Ecto neural progenitor cell (in vitro differentiated cells): Measurements from ENCODE around the gene FTO.

Experiments
- DNase-seq: peaks from one replicate; pipeline ENCODE4 v3.0.0-alpha.2; 2018; ENCODE audit warnings: low spot score

FTO gene

DNA sequence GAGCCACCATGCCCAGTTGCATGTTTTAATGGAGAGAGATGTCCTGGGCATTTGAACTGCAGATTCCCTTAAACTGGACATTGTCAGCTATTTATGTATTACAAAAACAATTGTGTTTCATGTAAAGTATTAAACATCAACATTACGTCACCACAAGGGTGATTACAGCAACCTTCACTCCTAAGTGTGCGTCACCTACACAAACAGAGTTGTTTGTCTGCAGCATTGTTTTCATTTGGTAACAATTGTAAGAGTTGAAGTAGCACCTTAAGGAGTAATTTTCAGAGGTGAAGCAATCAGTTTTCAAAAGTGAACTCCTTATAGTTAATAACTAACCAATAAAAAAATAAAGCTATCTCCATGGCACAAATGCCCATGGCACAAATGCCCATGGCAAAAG lies 311.2 kb downstream of the FTO start:
- DNase-seq = no peak

DNA sequence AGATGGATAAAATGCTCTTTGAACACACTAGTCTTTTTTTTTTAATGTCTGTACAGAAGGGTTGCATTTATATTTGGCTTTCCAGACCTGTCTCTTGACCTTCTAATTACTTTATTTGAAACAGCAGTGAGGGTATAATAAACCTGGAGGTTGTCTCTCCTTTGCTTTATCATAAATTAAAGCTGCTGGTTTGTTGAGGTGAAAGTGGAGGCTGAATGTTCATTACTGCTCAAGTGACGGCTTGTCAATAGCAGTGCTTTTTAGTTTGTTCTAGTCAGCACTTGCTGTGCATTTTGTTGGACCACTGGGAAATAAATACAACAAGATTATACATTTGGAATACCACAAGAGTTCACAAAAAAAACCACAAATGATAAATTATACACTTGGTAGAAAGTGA lies 318.4 kb downstream of the FTO start:
- no peak for DNase-seq

DNA sequence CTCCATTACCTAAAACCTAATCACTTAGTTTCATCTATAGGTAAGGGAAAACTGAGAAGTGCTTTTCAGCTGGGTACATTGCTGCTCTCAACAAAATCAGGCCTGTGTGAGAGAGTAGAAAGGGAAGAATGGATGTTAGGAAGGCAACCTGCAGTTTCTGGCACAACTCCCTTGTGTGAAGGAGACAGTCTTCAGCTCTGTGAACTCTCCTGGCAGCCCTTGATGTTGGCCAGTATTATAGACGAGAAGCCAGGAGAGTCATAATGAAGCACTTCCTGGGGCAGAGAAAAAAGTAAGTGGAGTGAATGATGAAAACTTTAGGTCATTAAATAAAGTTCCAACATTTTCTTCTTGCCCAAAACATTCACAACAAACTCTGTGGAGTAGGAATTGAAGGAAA lies 322.5 kb downstream of the FTO start:
- no peak for DNase-seq

DNA sequence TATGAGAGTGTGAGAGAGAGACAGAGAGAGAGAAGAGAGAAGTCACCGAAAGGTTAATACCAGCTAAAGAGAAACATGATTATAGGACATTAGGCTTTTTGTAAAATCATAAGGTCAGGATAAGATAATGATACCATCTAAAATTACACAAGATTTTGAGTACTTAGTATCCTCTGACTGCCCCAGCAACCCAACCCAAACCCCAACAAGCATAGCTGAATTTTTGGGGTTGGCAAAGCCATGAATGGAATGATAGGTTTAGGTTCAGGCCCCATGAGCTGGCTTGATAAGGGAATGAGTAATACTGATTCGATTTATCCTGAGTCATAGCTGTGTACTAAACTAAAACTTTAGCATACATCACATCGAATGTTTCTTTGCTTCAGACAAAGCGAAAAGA lies 323.1 kb downstream of the FTO start:
- no peak for DNase-seq

DNA sequence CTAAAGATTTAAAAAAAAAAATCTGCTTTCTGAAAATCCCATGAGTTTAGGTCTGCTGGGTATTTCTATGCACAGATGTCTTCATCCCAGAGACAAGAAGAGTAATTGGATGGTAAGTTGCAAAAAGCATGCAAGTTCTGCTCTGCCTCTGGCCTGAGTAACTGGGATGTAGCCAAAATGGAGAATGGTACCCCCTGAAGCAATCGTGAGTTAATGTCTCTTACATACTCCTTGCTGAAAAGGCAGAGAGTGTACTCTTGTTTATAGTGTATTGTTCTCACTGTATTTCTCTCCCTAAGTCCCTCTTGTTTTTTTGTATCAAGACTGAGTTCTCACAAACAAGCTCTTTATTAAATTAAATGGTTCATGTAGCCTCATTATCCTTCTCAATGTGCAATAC lies 323.6 kb downstream of the FTO start:
- no peak for DNase-seq

DNA sequence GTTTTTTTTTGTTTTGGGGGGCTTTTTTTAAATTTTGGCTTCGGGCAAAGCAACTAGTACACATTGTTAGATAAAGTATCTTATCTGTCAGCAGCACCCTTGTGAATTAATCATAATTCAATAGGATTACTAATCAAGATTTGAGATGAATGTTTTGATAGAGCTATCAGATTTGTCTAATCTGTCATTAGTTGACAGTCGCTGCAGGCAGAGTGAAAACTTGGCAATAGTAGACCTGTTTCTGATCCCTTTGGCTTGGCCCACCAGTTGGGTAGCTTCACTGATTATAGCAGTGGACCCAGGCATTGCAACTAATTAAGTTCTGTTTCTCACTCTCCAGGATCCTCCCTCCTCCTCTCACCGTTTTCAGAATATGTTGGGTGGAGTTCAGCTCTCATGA lies 324.0 kb downstream of the FTO start:
- no peak for DNase-seq

DNA sequence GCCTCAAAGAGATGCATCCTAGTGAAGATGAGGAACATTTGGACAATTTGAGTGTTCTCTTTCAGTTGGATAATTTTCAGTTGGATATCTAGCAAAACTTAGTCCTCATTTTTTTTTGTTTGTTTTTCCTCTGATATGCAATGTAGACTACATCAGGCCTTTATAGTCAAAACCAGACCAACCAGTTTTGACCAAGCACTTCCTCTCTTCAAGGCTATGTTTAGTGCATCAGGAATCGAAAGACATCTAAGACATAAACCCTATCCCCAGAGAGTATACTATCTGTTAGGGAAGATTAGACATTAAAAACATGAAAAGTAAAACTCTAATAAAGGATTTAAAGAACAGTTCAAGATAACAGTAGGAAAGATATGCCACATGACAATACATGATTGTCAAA lies 326.5 kb downstream of the FTO start:
- no peak for DNase-seq

DNA sequence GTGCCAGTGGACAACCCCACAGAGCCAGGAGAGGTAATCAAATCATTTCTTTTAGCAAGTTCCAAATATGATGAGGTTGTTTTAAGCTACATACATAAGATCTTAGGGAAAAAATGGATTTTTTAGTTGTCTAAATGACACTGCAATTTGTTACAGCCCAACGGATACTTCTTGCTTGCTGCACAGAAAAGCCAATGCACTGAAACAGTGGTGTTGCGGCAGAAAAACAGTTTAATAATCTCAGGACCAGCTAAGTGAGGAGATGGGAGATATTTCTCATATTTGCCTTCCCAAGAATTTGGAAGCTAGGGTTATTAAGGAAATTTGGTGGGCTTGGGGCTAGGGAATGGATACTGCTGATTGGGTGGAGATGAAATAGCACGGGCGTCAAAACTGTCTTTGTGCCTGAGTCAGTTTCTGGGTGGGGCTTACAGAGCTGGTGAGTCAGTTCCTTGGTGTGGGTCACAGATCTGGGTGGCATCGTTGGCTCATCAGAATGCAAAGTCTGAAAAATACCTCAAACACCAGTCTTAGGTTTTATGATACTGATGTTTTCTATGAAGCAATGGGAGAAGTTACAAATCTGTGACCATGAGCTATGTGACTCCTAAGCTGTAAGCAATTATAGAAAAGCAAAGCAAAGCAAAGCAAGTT lies 327.3 kb downstream of the FTO start:
- no peak for DNase-seq

DNA sequence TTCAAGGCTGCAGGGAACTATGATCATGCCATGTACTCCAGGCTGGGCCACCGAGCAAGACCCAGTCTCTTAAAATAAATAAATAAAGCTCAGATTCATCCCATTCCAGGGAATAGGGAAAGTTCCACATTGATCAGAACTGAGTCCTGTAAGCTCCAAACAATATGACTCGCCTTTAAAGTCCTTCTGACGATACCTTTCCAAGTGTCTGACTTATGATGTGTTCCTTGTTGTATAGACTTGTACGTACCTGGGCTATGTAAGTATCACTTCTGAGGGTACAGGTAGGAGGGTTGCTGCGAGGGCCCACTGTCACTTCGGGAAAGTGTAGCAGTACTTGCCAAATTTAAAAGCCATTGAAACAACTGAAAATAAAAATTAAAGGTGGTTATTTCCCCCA lies 329.8 kb downstream of the FTO start:
- no peak for DNase-seq

DNA sequence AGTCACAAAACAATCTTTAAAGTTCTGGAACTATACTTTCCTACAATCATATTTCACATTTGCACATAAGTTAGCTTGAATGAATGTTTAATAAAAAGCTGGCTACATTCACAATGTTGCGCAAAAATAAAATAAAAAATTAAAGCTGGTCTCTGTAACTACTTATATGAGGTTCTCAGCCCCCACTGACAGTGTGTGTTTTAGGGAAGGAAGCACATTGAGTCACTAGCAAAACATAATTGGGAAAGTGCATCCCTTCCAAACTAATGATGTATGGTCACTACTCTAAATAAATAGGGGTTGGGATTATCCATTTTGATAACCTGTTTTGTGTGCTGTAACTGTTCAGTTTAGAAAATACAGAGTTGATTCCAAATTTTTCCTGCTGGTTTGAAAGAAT lies 330.7 kb downstream of the FTO start:
- no peak for DNase-seq

DNA sequence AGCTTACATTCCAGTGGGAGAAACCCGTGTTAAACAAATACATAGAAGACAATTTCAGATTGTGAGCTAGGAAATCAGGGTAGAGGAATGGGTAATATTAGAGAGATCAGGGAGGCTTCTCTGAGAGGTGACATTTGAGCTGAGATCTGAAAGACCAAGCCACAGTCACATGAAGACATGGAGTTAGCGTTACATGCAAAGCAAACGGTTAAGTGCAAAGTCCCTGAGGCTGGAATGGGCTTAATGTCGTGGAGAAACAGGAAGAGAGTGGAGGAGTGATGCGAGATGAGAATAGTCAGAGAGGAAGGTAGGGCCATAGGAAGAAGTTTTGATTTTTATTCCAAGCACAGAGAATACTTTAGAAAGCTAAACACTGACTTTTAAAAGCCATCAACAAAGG lies 336.5 kb downstream of the FTO start:
- DNase-seq = no peak

DNA sequence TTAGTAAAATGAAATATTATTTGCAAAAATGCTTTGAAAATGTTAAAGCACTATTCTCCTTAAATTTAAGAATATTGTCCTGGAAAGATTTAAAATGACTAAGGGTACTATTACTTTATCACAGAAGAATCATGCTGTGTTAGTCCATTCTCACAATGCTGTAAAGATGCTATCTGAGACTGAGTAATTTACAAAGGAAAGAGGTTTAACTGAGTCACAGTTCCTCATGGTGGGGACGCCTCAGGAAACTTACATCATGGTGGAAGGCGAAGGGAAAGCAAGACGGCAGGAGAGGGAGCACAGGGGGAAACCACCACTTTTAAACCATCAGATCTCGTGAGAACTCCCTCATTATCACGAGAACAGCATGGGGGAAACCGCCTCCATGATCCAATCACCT lies 337.0 kb downstream of the FTO start:
- no peak for DNase-seq

DNA sequence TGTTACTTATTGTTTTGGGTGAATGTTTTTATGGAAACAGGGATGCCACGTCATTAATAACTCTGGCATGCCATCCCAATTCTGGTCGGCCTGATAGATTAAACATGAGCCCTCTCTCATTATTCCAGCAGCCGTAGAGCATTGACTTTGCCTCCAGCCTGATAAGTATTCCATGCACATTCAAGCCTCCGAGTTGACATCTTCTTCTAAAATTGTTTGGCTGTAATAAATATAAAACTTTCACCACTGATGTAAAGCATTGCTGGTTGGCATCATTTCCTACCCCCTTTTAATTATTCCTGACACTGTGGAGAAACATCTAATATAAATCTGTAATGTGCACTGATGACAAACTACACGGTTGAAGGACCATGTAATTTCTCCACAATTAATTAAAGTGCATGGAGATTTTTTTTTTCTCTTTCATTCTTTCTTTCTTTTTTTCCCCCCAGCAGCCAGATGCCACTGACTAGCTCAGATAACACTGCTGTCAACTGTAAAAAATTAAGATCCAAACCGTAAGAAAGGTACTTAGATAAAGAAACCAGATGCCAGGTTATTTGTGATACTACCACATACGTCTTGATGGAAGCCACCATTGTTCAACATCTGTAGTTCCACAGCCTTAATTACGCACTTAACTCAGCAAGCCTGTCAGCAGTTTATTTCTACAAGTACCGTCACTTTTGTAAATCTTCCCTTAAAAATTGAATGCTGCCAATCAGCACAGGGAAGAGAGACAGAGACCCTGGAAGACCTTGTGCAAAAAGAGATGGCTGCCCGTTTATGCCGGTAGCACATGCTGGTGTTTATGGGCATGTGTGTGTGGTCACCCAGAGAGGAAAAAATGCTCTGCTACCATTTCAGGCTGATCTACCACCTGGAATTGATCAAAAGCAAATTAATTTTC lies 344.9 kb downstream of the FTO start:
- DNase-seq = no peak

DNA sequence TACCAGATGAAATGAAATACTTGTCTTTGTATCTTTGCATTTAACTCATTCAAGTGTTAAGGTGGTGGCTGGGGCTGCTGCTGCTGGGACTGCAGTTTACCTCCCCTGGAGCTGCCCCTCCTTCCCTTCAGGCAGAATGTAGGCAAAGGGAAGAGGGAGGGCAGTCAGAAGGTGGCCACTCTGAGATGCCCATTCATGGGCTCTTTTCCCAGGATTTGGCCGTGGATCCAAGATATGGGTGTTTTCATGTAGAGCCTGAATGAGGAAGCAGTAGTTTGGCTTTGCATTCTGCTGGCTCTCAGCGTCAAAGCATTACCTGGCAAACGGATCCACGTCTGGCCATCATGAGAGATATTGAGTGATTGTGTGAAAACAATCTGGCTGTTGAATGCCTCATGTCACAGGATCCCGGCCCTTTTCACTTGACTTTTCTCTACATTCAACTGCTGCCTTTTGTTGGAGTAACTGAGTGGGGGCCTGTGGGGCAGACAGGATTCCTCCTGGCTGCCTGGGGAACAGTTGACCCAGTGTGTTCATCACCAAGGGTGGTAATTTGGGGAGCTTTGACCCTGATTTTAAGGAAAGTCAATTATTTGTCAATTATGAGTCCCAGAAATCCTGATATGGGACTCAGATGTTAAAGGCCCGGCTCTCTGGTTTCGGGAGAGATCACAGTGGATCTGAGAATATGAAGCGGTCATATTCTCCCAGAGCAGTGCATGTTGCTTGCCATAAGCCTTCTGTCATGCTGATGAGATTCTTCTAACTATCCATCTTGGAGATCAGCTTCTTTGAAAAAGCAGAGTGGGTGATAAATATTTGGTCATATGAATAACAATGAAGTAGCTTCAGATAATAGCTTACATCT lies 345.9 kb downstream of the FTO start:
- DNase-seq = no peak

DNA sequence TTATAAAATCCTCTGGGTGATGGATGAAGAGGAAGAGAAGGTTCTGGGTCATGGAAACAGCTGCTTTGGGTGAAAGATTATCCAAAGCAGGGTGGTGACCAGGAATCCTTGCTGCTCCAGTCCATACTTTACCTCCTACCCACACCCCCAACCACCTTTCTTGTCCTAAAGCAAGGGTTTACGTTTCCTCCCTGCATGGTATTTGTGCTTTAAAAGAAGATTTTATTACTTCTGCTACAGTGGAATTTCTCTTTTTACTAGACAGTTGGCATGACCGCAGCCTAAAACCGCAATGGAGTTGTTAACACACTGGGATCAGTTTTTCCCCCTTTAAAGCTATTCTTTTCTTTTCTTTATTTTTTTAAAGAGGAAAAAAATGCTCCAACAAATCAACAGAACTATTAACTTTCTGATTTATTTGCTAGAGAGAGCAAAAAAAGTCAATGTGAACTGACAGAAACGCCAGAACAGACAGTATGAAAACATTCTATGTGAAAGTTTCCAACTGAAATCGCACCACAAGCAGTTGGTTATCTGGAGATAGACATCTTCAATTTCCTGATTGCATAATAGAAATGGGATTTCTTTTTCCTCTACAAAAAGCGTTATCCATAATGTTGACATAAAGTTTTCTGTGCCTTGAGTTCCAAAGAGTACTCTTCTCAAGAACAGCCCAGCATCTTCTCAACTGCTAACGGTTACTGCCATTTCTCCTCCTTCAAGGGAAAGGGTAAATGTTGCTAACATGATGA lies 346.7 kb downstream of the FTO start:
- DNase-seq = no peak

DNA sequence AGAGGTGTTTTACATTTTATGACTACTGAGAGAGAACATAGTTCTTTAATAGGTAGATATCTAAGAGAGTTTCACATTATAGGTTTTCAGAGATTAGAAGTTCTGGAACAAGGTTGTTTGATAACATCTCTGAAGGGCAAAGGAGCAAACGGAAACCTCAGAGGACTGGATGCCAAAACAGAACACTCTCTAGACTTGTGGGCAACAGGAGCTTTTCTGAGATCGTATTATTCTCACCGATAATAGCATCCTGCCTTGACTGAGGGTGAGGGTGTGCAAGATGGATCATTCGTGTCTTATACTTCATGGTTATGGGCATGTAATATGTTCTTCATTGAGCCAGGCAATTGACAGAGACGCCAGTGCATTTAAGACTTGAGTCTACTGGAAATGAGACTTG lies 347.9 kb downstream of the FTO start:
- DNase-seq = no peak

DNA sequence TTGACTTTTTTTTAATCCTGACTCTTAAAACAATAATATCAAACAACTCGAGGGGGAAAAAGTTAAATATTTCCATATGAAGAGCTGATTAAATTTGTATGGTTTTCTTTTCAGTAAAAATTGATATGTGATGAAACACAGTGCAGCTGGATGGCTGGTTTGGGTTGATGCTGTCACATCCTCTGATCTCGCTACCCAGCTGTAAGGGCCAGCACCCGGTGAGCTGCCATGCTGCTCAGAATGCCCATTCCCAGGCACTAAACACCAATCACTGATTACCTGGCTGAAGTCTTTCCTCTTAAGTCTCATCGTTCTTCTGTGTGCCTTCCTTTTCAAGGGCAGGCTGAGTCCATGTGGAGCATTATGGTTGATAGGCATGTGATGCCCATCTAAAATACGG lies 348.3 kb downstream of the FTO start:
- no peak for DNase-seq

DNA sequence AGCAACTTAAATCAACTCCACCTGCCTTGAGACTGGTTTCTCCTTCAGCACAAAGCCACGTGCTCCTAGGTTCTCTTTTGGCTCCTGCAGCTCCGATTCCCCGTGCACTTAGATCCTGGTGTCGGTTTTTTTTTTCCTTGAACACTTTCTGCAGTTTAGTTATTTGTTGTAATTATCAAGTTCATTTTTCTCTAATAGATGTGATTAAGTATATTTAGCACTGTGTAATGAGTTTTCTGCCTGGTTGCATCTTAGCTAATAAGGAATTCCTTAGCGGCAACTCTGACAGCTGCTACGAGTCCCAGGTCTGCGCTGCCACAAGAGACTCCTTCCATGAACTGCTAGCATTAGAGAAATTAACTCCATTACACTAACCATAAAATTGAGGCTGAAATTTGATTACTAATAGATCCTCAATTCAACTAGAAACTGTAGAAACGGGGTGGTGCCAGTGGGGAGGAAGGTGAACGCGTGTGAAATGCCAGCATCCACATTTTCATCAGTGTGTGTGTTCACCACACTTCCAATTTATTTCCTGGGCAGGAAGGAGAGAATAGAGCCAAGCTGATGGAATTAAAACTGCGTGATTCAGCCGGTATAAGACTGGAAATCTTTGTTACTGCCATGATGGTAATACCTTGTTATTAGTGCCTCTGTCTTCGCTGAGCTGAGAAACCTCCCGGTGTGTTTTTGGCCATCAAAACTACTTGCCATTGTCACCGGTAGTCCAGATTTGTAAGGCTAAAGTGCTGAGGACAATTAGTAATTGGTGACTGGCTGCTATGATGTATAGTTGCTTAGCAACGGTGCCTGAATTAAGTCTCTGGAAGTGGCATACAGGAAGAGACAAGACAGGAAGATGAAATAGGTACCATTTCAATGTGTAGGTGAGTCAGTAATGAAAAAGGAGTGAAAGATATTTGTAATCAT lies 350.2 kb downstream of the FTO start:
- no peak for DNase-seq

DNA sequence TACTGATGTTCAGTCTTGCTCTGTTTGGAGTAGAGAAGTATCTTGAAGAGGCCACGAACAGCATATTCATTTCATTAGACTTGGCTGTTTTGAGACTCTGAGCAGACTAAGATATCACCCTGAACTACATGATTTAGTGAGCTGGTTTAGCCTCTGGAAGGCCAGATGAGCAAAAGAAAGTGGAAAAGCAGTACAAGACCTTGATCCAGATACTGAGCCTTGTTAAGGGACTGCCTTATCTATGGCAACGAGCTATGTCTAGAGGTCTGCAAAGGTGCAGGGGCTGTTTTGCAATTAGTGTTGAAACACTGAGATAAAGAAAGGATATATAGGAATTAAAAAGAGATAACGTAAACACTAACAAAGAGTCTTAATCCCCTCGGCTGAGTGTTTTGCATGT lies 351.2 kb downstream of the FTO start:
- no peak for DNase-seq

DNA sequence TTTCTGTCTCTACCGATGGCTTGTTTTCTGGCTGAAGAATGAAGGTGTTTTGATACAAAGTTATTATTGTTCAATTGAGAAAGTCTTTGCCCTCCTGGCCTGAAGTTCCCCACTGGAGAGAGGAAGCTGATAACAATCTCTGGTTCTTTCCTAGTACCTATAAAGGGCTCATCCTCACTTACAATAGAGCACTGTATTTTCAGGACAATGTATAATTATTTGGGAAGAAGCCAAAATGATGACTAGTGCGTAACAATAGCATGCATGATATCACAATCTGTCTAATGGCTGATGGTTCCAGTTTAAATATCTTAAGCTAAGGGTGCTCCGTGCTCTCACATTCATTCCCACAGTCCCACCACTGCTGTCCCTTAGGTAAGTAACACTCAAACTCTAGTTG lies 351.9 kb downstream of the FTO start:
- DNase-seq = no peak

DNA sequence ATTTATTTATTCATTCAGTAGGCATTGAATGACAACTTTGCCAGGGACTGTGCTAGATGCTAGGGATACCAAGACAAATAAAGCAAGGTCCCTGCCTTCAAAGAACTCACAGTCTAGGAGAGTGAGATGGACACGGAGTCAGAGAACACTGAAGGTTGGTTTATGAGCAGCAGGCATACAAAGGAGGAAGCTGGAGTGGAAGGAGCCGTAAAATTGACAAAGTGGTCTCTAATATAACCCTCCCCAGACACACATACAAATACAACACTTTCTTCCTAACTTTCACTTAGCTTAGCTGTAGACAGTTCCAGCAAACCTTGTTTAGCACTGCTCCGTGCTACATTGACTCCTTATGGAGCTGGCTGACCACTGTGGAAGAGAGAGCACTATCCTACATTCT lies 353.0 kb downstream of the FTO start:
- no peak for DNase-seq
